NCI-H510A (cell line): ENCODE measurements around the gene OR9Q2.
"Not testable (repeated sequence)": the region's sequence is repeated elsewhere in the genome, so short reads cannot be mapped to it uniquely, and the experiment has no call there.

Source experiments
- DNase-seq: peaks from one replicate; lab custom pipeline; 2025; lab: John Stamatoyannopoulos, UW

Gene OR9Q2, protein sequence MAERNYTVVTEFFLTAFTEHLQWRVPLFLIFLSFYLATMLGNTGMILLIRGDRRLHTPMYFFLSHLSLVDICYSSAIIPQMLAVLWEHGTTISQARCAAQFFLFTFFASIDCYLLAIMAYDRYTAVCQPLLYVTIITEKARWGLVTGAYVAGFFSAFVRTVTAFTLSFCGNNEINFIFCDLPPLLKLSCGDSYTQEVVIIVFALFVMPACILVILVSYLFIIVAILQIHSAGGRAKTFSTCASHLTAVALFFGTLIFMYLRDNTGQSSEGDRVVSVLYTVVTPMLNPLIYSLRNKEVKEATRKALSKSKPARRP

DNA sequence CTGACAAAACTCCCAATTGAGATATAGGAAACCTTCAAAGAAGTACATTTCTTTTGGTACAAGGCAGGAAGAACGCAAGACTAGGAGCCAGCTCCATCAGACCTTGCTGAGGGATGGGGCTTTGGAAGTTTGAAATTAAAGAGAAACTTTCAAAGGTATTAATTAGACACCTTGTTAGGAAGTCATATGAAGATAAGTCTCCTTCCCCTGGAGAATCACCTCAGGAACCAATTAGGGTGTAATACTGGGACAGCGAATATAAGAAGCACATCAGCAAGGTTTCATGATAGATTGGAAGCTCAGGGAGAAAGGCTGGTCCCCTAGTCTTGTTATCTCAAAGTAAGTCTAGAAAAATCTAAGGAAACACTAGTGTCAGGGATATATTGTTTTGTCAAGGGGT is at the start of gene OR9Q2:
Gene OR9Q2, plus strand, starts transcription at position 301 of the 400 bp plus-strand sequence. CDS start 1,421 bp downstream, outside the sequence.
- DNase-seq = no peak

DNA sequence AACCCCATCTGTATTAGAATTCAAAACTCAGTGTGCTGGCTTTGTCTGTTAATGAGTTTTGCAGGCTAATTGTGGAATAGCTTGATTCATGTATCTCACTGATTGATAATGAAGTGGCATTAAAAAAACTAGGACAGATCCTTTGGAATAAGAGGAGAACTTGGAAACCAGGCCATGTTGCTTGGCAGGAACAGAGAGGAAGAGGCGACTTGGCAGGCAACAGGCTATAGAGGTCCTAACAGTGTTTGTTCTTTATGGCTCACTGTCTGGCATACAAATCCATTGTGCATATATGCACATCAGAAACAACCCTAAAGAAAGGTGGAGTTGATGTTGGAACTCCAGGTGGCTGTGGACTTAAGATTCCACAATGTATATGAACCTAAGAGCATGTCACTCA is 46.1 kb upstream of the OR9Q2 start:
- DNase-seq = no peak

DNA sequence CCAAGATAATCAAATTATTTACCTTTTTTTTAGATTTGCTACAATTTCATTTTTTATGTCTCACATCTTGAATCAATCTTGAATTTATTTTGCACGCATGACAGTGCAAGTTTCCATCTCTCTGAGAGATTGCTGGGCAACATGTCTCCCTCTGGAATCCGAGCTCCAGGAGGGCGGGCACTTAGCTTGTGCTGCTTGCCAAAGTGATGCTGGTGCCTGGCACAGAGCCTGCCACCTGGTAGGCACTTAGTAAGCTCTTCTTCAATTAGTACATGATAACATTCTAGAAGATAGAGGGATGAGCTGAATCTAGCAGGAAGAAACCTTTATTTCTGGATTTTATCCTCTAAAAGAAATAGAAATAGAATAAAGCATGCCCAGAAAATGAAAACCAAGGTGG is 36.1 kb upstream of the OR9Q2 start:
- DNase-seq = no peak

DNA sequence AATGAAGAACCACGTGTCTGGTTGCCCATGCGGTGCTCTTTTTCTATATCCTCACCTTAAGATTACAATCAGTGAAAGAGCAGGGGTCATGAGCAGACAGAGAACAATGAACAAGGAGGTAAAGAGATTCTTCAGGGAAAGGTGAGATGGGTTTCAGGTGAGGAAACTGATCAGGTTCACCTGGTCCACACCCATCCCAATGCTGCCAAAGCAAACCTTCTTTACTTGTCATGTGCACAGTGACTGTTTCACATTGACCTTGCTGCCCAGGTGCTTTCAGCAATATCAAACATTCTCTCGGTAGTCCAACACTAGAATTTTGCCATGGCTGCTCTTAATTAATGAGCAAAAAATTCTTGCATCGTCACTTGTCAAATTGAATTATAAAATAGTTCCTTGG is 24.5 kb upstream of the OR9Q2 start:
- no peak for DNase-seq

DNA sequence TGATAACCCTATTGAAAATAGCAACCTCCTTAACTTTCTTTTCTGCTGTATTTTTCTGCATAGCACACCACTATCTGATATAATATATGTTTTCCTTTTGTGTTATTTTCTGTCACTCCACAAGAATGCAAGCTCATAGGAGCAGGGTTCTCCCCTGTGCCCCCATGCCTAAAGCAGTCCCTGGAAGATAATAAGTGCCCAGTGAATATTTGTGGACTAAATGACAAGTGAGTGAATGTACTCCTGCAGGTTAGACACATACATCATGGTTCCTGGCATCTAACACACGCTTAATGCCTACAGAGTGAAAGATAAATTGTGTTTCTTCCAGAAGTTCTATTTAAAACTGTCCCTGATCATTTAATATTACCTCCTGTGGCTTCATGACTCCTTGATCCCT is 23.9 kb upstream of the OR9Q2 start:
- DNase-seq = no peak

DNA sequence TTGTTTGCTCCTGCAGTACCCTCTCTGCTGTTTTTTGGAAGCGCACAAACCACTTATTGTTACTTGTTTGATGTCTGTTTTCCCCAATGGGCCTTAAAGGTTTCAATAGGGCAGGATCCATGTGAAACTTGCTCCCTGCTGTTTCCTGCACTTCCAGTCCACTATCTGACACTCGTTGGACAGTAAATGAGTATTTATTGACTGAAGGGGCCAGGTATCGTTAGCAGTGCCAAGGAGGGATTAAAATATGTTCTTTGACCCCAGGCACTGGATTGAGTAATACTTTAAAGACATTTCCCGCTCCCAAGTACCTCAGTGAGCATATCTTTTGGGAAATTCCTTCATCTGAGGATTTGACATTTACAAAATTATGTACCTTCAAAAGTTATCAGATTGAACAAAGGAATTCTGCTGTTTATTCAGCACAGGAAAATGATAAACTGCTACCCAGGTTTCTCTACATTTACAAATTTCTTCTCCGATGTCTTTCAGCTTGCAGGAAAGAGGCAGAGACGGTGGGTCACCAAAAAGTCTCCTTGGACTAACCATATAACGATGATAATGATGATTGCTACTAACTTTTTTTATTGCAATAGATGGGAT is 23.3 kb upstream of the OR9Q2 start:
- DNase-seq = no peak

DNA sequence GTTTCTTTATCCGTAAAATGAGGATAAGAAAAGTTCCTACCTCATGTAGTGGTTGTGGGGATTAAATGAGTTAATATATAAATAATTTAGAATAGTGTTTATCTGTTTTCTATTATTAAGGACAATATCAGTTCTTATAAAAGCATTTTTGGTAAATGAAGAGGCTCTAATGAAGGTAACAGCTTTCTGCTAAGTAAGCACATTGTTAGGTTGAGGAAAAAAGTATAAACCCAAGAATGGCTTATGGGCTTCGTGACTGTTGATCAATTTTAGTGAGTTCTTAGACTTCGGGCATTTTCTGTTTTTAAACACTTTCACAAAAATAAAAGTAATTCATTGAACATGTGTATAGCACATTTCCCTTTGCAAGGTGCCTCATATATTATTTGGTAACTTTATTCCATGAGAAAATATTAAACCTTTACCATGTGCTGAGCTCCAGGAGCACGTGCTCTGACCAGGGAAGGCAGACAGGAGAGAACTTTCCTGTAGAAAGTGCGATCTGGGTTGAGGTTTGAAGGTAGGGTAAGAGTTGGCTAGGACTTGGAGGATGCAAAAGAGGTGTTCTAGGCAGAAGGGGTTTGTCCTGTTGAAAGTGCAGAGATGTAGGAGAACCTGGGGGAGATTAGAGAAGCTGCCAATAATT is 11.3 kb upstream of the OR9Q2 start:
- no peak for DNase-seq

DNA sequence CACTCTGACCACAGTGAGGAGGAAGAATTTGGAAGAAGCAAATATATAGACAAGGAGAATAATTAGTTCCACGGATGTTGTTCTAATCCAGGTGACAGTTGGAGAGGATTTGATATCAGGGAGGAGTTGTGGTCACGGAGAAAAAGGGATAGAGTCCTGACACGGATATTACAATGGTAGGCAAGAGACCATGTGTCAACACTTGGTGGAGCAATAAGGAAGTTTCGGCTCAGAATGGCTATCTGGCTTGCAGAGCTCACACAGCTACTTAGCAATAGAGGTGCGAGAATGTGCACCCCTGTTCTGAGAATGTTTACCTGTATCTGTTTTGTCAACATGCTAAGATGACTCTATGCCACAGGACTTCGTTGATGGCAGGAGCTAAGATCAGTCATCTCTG is 10.4 kb upstream of the OR9Q2 start:
- DNase-seq = no peak

DNA sequence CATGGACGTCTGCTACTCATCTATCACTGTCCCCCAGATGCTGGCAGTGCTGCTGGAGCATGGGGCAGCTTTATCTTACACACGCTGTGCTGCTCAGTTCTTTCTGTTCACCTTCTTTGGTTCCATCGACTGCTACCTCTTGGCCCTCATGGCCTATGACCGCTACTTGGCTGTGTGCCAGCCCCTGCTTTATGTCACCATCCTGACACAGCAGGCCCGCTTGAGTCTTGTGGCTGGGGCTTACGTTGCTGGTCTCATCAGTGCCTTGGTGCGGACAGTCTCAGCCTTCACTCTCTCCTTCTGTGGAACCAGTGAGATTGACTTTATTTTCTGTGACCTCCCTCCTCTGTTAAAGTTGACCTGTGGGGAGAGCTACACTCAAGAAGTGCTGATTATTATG is 9.2 kb upstream of the OR9Q2 start:
- DNase-seq = no peak

DNA sequence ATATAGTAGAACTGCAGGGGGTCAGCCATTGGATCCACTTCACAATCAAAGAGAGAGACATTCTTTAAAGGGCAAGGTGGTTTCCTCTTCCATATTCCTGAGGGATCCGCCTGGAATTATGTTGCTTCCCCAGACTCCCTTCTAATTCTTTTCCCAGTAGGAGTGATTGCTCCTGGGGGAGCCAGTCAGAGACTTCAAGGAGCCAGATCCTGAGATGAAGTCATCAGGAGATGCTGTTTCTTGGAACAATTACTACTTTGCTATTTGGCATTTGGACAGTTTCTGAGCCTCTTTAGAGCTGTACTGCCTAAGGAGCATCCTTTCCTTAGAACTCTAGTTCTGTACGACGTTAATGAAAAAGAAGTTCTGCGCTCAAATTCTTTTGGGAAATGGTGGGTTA is 1.9 kb upstream of the OR9Q2 start:
- no peak for DNase-seq

DNA sequence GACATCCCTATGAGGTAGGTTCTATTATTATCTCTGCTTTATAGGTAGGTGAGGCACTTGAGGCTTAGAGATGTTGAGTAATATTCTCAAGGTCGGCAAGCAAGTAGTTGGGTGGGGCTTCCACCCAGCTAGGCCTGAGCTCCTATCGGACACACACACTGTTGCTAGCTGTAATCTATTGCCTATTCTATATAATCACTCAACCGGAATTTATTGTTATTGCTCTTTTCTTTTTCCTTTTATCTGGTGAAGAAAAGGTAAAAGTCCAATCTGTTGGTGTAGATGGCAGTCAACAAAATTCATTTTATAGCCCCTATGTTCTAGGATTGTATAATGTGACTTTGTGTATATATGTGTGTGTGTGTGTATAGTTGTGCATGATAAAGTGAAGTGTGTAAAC is 3.4 kb downstream of the OR9Q2 start:
- no peak for DNase-seq

DNA sequence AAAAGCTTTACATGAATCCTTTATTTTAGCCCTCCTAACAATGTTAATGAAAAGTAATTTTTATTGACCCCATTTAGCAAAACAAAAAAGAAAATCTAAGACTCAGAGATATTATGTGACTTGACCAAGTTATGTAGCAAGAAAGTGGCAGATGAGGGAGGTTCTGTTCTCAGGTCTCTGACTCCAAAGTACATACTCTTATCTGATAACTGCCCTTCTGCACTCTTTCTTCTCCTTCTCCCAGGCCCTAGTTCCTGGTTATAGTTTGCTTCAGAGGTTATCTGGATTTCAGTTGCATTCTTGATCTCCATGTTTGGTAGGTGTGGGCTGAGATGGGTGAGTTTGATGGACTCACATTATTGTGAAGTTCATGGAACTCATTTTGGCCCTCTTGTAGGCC is 4.5 kb downstream of the OR9Q2 start:
- no peak for DNase-seq

DNA sequence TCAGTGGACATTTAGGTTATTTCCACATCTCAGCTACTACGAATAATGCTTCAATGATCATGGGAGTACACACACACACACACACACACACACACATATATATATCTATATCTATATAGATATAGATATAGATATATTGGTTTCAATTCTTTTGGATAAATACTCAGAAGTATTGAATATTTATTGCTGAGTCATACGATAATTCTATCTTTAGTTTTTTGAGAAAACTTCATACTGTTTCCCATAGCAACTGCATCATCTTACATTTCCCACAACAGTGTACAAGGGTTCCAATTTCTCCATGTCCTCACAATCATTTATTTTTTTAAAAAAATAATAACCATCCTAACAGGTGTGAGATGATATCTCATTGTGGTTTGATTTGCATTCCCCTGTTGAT is 7.1 kb downstream of the OR9Q2 start:
- no peak for DNase-seq

DNA sequence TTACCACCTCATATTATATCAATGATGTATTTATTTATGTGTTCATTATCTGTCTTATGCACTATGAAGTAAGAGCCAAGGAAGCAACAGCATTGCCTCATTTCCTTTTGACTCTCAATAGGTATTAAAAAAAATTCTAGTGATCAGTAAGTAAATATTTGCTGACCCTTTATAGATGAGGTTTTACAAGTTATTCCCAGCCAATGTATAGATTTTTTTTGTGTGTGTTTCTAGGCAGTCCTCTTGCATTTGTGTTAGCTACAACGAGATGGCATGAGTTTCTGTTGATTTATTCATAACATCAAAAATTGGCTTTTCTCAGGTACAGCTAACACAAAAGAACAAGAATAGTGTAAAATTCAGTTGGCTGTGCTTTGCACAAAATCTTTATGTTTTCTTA is 10.4 kb downstream of the OR9Q2 start:
- no peak for DNase-seq

DNA sequence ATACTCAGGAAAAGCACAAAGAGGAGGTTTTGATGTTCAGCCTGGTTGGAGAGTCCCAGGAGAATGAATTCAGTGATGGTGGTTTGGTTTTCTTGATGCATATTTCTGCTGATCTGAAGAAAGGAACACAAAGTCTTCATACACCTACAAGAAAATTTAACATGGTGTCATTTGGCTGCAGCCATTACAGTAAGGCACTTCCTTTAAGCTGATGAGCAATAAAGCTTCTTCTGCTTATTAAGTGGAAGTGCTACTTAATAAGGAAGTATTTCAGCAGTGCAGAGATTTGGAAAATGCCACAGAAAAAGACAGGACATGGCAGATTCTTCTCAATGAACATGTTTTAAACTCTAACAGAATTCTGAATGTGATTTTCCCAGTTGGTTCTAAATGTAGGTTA is 15.2 kb downstream of the OR9Q2 start, which contains the start of gene OR1S2:
Gene OR1S2, minus strand, starts transcription at position 101 of the 400 bp plus-strand sequence. Its CDS starts 0 bp downstream, at position 101.
- DNase-seq = no peak

DNA sequence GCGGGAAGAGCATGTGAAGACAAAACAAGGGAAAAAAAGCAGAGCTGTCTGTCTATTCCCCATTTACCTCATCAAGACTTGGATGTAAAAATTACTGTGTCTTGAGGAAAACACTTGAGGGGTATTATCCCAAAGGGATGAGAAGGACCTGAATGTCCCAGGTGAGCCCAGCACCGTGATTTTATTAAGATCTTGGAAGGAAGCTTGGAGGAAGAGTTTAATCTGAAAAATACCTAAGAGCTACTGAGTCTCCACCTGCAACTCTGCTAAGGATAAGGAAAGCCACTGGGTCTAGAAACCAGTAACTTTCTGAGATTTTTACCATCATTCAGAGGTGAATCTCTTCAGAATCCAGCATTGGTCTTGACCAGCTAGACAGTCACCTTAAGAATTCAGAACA is 23.6 kb downstream of the OR9Q2 start, which contains the start of gene OR1S1:
Gene OR1S1, plus strand, starts transcription at position 301 of the 400 bp plus-strand sequence.
- not testable (repeated sequence) for DNase-seq

DNA sequence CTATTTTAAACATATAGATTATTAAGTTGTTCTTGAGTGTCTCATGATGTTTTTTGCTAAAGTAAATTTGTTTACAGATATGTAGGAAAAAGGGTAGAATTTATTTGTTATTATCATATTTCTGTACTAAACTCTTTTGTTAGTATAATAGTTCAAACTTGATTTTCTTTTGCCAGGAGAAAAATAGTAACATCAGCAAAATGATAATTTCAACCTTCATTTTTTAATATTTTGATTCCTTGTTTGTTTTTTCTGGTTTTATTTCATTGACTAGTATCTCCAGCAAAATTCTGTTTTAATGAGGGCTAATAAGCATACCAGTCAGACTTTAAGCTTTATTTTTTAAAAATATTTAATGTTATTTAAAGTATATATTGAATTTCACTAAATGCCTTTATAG is 27.6 kb downstream of the OR9Q2 start:
- DNase-seq = no peak

DNA sequence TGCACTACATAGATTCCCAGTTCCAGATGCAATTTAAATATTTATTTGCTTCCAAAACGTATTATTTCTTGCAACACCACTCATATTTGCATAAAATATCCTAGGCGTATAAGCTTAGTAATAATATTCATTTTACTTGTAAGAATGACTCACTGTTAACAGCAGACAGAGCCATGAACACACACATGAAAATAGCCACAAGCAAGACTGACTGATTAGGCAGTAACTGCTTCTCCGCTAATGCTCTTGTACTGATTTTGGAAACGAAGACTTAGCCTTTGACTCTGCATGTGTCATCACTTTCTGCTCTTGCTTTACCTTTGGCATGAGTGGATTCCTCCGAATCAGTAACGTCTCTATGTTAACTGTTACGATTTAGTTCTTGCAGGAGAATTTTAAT is 33.9 kb downstream of the OR9Q2 start:
- DNase-seq = no peak

DNA sequence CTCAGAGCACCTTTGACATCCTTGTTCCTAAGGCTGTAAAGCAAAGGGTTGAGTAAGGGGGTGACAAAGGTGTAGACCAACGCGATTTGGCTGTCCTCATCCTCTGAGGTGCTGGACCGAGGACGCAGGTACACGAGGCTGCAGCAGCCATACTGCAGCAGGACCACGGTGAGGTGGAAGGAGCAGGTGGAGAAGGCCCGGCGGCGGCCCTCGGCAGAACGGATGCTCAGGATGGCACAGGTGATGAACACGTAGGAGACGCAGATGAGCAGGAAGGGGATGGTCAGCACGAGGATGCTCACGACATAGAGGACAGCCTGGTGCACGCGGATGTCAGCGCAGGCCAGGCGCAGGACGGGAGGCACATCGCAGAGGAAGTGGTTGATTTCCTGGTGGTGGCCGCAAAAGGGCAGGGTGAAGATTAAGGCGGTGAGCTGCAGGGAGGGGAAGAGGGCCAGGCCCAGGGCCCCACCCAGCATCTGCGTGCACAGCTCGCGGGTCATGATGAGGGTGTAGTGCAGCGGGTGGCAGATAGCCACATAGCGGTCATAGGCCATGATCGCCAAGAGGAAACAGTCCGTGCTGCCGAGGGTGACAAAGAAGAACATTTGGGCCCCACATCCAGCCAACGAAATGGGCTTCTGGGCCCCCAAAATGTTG is 39.2 kb downstream of the OR9Q2 start:
- DNase-seq = no peak
